ENCODE measurements around the gene MEAF6.
A peak's percentile ranks its signal among the peaks of the same experiment; 100 is the strongest.

The MEAF6 gene

GRCh38 chr1:37483785-37484184 is 30.8 kb downstream of the MEAF6 start:
- no peak for DNase-seq

- DNase-seq = no peak
Measured at GRCh38 chr1:37482796-37483744, 31.5 kb downstream of the MEAF6 start.

DNA sequence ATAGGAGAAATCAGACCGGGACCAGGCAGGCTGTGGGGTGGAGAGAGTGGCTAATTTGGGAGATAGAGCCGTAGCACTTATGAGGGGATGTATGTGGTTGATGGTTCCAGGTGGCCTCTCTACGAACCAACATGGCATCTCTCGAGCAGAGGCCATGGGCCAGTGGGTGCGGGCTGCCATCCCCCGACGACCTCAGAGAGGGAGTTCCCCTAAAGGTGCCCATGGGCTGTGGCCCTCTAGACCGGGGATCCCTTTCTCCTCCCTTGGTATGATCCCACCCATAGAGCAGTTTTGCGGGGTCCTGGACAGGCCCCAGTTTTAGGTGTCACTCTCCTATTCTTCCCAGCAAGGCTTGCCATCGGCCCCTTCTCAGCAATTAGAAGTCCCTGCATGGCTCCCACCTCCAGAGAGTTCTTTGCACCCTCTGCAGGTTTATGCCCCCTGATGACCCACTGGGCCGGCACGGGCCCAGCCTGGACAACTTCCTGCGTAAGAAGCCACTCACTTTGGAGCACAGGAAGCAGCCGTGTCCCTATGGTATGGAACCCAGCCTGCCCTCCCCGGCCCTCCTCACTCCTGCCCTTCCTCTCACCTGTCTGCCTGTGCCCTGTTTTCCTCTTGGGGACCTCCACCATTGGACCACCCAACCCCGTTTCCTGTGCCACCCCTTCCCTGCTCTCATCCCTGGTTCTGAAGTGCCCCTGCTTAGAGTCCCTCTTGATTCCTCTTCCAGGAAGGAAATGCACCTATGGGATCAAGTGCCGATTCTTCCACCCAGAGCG is 32.4 kb downstream of the MEAF6 start:
- DNase-seq = no peak

GRCh38 chr1:37481289-37482003 is 33.1 kb downstream of the MEAF6 start:
- no peak for DNase-seq

DNA sequence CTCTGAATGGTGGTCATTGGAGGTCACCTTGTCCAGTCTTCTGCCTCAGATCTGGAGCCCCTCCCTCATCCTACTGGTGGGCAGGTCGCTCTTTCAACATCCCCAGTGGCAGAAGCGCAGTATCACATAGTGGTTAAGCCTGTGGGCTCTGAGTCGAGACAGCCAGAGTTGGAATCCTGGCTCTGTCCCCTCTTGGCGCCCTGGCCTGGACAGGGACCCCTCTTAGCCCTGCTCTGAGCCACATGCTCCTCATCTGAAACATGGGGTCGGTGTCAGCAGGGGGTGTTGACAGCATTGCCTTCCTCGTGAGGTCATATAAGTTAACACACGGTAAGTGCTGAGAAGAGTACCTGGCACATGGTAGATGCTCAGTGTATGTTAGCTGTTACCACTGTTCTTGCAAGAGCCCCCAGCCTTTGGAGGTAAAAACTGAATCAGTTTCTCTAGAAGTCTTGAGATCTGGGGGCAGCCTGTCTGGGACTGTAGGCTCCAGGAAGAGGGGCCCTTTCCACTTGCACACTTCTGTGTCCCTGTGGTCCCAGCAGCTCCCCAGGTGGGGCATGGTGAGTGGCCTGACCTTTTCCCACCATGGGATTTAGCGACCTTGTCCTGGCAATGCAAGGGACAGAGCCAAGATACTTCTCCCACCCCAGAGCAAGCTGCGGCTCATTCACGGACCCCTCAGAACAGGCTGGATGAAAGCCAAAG is 33.8 kb downstream of the MEAF6 start:
- DNase-seq = no peak

DNA sequence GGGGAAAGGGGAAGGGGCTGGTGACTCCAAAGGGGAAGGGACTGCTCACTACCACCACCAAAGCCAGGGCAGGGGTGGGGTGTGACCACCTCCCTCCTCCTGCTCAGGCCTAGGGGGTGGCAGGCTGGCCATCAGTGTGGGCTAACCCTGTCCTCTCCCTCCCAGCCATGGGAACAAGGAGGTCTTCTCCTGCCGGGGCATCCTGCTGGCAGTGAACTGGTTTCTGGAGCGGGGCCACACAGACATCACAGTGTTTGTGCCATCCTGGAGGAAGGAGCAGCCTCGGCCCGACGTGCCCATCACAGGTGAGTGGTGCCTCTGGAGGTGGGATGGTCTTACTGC is 34.5 kb downstream of the MEAF6 start:
- no peak for DNase-seq

DNA sequence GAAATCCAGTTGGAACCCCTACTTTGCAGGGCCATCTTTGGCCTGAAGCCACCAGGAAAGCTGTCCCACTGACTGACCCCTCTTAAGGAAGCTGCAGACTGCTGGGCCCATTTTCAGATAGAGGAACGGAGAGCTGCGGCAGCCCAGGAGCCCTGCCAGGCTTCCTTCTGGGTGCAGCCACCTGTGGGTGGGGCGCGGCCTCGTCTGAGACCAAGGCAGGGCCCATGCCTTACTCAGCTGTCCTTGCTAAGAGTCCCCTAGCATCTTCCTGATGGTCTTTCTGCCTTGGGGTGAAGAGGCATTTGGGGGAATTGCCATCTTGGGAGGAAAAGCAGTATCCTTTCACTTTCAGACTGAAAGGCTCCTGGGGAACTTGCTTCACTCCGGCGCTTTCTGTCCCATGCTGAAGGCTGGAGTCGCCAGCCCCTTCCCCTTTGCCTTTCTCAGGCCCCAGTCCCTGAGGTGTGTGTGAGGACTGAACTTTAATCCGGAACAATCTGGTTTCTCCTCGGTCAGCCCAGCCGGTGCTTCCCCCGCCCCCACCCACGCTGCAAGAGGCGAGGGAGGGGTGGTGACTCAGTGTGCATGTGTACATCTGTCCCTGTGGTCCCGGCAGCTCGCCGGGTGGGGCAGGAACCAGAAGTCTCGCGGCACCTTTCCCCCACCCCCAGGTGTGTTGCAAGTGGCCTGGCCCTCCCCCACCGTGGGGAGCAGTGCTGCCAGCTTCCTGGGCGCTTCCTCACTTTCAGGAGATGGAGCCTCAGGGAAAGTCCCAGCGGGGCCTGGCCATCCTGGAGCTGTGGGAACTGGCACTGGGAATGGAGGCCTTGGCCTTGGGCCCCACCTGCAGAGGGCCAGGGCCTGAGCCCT is 35.1 kb downstream of the MEAF6 start:
- DNase-seq = no peak

- no peak for DNase-seq
Measured at GRCh38 chr1:37478890-37479254, 35.7 kb downstream of the MEAF6 start.

GRCh38 chr1:37478451-37478881 is 36.1 kb downstream of the MEAF6 start:
- DNase-seq = no peak

GRCh38 chr1:37477946-37478345 is 36.6 kb downstream of the MEAF6 start:
- no peak for DNase-seq

- peak; percentile 44 for DNase-seq
Measured at GRCh38 chr1:37477198-37477931, 37.2 kb downstream of the MEAF6 start.

- DNase-seq = peak; percentile 79
Measured at GRCh38 chr1:37476460-37477197, 37.9 kb downstream of the MEAF6 start.

GRCh38 chr1:37476087-37476452 is 38.5 kb downstream of the MEAF6 start:
- no peak for DNase-seq

GRCh38 chr1:37475380-37476086 is 39.0 kb downstream of the MEAF6 start:
- DNase-seq = no peak

DNA sequence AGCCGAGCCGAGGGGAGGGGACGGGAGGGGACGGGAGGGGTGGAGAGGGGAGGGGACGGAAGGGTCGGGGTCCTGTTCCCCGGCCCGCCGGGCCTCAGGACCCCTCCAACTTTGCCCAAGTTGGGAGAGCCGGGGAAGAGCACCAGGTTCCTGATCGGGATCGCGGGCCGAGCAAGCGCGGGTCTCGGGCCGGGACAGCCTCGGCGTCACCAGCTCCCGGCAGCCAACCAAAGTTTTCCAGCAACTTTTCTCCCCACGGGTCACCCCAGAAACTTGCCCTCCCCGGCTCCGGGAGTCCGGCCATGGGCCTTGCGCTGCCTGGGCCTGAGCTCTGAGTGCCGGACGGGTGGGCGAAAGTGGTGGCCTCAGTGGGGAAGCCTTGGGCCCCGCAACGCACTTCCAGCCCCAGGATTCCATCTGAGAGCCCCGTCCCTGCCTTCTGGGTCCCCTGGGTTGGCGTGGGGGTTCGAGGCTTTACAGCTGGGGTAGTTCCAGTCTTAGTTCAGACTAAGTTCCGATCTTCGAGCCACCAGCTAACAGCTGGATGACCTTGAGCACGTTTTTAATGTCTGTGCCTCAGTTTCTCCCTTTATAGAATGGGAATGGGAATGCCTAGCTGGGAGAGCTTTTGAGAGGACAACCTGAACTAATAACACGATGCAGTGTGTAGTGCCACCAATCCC is 39.7 kb downstream of the MEAF6 start:
- no peak for DNase-seq

GRCh38 chr1:37474046-37474696 is 40.4 kb downstream of the MEAF6 start, which contains the start of gene ZC3H12A:
Gene ZC3H12A (plus strand): TSS chr1:37474580. CDS start chr1:37475497, 917 bp downstream.
- peak; percentile 71 for DNase-seq

DNA sequence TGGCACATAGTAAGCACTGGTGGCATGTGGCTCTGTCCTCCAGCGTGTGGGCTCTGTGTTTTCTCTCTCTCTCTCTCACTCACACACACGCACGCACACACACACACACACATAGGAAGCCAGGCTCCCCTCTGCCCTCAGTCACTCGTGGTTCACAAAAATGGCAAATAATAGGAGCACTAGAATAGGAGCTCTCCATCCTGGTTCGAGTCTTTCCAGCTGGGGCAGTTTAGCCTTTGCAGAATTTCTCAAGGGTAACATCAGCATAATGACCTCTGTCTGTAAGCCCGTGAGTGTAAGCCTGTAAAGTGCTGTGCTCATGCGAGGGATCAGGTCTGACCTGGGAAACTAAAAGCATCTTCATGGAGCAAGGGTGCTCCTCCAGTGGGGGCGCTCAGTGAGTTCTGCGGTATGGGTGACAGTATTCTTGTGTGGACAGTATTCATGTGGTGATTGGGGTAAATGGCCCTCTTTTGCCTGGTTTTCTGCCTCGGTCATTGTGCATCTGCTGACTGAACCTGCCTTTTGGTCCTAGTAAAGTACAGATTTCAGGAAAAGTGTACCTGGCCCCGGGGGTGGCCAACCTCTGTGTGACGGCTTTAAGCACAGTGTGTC is 41.0 kb downstream of the MEAF6 start:
- DNase-seq = no peak

- DNase-seq = no peak
Measured at GRCh38 chr1:37472994-37473393, 41.6 kb downstream of the MEAF6 start.
